ENCODE data around the gene CCDC88C.

Gene CCDC88C

DNA sequence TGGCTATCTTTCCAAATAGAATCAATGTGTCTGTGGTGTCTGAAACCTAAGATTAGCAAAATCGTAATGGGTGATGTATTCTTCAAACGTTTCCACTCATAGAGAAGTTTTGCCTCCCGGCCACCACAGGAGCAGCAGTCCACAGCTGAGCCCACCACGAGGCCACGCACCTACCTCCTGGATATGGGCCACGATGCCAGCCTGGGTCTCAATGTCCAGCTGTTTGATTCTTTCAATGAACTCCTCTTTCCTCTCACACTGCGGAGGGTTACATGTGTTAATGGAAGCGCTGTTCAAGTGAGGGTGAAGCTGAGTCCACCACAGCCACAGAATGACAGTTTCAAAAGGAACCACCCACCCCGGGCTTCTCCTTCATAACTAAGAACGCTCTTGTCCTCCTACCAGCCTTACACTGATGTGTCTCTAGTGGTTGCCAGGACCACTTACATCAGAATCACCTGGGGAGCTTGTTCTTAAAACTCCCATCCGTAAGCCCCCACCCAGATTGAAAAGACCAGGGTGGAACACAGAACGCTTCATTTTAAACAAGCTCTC is 75.3 kb downstream of the CCDC88C start:
- peak in 1 of 2 donors; percentile 22 for DNase-seq

- no peak for DNase-seq
These were observed 75.9 kb downstream of the CCDC88C start for GRCh38 chr14:91341751-91342154.

DNA sequence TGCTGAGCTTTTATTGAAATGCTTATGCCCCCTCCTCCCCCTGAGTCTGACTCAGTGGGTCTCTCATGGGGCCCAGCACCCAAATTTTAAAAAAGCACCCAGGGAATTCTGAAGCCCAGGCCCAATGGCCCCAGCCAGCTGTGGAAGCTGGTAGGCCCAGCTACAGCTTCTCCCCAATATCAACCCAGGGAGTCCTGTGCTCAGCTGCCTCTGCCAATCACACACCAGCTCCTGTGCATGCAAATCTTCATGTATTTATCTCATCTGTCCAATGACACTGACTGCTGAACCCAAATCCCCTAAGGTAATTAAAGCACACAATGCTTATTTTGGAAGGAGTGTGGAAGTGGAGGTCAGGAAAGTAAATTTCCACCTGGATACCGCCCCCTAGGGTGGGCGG is 76.3 kb downstream of the CCDC88C start:
- no peak for DNase-seq

DNA sequence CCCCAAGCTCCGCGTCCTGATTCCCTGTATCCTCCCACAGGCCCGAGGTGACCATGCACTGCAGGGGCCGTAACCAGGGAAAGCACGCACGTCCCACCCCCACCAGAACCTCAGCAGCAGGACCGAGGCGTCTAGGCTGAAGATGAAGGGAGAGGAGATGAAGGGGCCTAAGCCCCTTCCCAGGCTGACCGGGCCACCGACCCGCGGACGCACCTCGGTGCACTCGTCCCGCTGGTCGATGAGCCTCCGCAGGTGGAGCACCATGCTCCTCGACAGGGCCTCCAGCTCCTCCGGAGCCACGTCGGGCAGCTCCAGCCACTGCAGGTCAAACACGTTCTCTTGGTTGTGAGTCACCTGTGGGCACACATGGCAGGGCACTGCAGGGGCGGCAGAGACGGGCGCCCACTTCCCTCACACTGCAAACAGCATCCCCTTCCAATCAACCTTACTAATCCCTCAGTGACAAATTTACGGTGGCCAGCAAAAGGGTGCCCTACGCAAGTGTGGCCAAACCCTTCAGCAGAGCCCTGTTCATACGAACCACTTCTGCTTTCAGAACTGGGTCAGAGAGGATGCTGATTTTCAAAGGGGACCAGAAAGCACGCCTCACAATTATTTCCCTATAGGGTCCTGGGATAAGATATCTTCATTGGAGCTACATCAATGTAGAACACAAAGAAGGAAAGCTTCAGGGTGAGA is 77.8 kb downstream of the CCDC88C start:
- peak; percentile 62 to 73 for DNase-seq

GRCh38 chr14:91339076-91339475 is 78.5 kb downstream of the CCDC88C start:
- DNase-seq: no peak

- peak; percentile 45 to 86 for DNase-seq
These were observed 79.2 kb downstream of the CCDC88C start for GRCh38 chr14:91338379-91338778.

DNA sequence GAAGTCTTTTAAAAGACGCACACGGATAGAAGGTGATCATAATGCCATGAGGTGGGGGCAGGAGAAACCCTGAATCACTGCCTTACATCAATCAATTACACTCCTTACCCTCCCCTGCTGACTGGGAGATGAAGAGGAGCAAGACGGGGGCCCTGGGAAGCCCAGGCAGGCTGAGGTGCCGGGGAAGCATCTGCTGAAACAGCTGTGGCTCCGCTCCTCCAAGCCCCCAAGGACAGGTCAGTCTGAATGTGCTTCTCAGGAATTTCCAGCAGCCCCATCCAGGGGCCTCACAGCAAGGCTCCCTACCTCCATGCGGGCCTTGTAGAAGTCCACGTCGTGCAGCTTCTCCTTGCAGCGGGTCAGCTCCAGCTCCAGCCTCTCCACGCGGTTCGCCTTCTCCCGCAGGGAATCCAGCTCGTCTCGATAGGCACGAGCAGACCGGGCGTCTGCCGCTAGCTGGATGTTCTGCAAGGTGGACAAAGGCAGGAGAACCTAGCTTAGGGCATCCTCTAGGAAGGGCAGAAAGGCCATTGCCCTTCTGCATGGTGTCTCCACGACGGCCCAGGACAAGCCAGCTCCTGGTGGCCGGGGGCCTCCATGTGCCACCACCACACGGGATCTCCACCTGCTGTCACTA is 79.8 kb downstream of the CCDC88C start:
- DNase-seq: no peak

DNA sequence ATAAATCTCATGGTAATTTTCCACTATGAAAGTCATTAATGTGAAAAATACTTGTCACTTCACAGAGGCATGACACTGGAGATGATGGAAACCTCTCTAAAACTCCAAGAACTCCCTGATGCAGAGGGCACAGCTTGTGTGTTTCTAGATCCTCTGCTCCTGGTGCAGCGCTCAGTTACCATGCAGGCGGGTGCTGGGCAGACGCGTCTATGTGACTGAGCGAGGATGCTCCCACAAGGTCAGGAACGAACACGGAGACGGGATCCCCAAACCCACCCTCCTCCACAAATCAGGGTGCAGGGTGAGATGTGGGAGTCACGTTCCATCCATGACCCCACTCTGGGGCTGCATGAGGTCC is 81.5 kb downstream of the CCDC88C start:
- DNase-seq: no peak

DNA sequence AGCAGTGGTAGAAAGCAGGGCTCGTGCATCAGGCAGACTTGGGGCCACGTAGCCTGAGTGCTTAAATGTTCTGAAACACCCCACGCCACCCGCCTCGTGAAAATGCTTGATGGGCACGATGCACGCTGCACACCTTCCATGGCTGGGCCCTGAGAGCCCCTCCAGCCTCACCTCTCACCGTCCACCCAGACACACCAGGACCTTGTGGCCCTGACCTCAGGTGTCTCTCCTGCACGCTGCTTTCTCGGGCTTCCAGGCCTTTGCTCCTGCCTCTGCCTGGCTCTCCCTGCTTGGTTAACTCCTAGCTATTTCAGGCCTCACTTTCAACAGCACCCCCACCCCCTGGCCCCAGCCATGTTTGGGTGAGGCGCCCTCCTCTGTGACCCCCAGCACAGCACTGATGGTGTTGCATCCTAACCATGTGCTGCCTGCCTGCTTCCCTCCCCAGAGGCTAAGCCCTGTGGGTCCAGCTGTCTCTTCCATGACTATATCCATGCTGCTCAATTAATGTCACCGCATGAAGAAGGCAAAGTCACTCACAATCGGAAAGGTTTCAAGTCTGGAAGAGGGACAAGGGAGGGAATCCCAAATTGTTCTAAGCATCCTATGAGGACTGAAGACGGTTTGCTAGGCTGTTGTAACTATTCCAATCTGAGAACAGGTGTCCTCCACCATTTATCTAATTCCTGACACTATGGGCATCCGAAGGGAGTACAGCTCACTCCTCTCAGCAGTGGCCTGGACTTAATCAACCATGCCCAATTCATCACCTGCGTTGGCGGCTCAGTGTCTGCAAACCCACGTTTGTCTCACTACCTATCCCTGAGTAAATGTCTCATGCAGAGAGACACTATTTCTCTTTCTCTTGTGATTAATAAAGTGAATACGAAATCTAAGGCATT is 82.2 kb downstream of the CCDC88C start:
- no peak for DNase-seq

- no peak for DNase-seq
These were observed 84.0 kb downstream of the CCDC88C start for GRCh38 chr14:91333650-91334039.

DNA sequence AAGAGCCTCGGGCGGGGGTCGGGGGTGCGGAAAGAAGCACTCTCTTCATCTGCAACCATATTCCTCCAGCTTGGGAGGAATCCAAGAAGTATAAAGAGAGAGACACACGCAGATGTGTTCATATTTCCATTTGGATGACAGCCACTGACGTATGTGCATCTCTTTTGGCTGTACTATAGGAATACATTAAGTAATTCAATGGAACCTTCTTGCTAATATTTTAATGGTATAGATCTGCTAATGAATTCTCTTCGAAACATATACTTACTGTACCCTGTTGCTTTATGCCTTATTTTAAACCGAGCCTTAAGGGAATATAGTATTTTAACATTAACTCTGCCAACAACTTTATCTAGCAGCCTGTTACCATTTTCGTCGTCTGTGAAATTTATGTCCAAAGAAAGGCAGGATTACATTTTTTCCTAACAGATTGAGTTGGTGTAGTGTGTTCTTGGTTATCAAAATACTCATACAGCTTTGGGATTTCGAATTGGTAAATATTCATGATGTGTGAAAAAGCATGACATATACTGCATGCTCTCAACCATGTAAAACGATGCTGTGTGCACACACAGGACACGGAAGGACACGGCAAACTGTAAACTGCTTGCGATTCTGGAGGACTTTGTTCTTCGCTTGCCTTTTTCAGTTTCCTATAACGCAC is 84.5 kb downstream of the CCDC88C start:
- DNase-seq: no peak

GRCh38 chr14:91332171-91332985 is 85.2 kb downstream of the CCDC88C start:
- DNase-seq: peak; percentile 77 to 91

GRCh38 chr14:91331721-91332120 is 85.9 kb downstream of the CCDC88C start:
- no peak for DNase-seq

DNA sequence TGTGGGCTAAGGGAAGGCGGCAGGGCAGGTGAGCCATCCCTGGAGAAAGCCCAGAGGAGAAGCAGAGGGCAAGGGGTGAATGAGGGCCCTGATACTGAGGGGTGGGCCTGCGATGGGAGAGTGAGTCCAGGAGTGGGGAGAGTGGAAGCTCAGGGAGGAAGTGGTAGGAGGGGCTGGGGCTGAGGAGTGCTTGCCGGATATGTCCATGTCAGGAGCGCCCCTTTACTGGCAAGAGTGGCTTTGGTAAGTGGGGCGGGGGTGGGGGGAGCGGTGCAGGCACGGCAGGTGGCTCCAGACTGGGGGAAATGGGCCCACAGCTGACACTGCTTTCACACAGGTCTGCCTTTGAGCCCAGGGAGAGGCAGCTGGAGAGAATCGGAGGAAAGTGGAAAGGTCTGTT is 86.8 kb downstream of the CCDC88C start:
- no peak for DNase-seq

- peak in 1 of 2 donors; percentile 23 for DNase-seq
These were observed 87.4 kb downstream of the CCDC88C start for GRCh38 chr14:91330096-91330696.

DNA sequence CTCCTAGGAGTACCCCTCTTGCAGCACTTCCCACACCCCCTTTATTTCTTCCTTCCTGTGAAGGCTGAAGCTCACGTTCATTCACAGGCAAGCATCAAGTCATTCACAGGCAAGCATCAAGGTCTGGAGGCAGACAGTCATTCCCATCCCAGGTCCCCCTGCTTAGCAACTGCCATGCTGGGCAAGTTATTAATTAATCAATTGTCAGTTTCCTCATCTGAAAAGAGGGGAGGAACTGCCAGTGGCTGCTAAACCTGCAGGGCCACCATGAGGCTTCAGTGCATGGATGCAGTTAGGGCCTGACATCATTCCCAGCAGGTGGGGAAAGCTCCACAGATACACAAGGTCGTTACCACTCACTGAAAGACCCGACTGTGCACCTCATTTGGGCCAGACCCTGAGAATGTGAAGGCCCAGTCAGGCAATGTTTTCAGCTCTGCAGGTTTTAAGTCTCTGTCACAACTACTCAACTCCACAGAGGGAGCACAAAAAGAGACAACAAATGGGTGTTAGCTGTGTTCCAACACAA is 88.1 kb downstream of the CCDC88C start:
- DNase-seq: no peak

DNA sequence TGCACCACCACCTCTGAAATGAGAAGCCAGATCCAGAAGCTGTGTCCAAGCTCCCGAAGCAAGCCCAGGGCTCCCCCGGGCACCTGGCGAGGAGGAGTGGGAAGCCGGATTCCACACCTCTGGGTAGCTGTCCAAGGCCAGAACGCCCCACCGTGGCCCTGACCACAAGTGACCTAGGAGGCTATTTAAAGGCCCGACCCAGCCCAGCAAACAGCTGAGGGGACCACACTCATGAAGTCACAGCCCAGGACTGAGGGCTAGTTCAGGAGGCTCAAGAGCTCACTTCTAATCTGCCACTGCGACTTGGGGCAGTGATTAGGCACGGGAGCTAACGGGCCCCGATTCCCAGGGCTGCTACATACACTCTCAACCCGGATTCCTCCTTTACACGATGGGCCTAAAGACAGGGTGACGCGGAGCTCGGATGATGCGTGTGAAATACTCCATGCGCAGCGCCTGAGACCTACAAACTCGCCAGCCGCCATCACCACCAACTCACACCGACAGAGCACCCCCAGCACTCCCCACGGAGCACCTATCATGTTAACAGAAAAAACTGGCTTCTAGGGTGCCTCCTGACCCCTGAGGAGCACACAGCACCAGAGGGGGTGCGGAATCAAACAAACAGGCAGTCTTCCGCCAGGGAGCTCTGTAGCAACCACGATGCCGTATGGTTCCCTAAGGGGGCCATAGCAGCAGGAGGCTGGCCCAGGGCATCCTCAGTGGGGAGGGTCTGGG is 89.1 kb downstream of the CCDC88C start:
- no peak for DNase-seq

- no peak for DNase-seq
These were observed 89.8 kb downstream of the CCDC88C start for GRCh38 chr14:91327661-91328312.

- DNase-seq: no peak
These were observed 90.4 kb downstream of the CCDC88C start for GRCh38 chr14:91327250-91327595.

All from inflammatory macrophage (primary cell).